SK-N-SH treated with all-trans-retinoic acid at 6 μM for 48 hours (cell line): ENCODE data around the gene PLXDC2.
"Not testable (repeated sequence)": the region's sequence is repeated elsewhere in the genome, so short reads cannot be mapped to it uniquely, and the experiment has no call there.

Experiments
- ATAC-seq: fragments of 200-7000 bp; cut with Tn5 transposase; 3 replicates; pipeline ENCODE4 v1.9.1; 2020; ENCODE audit warnings: mild to moderate bottlenecking, moderate library complexity
- ARNTL ChIP-seq: fragments of 450-650 bp; formaldehyde crosslinking; IDR thresholded peaks from 2 replicates; pipeline ENCODE4 v1.5.0; 2020; ENCODE audit warnings: low read depth, mild to moderate bottlenecking, moderate library complexity, borderline replicate concordance
- BACH2 ChIP-seq: fragments of 250-450 bp; sonication (Bioruptor Pico); IDR thresholded peaks from 2 replicates; pipeline ENCODE4 v1.9.0; 2021; ENCODE audit warnings: mild to moderate bottlenecking, borderline replicate concordance
- CSDC2 ChIP-seq: fragments of 250-450 bp; sonication (Bioruptor Pico); IDR thresholded peaks from 2 replicates; pipeline ENCODE4 v1.5.0; 2020; ENCODE audit warnings: mild to moderate bottlenecking, moderate library complexity
- CSRNP3 ChIP-seq: fragments of 250-450 bp; sonication (Bioruptor Pico); IDR thresholded peaks from 2 replicates; pipeline ENCODE4 v1.5.1; 2021; ENCODE audit warnings: mild to moderate bottlenecking, moderate library complexity
- ESRRG ChIP-seq: fragments of 250-450 bp; sonication (Bioruptor Pico); IDR thresholded peaks from 2 replicates; pipeline ENCODE4 v1.6.1; 2021; ENCODE audit warnings: mild to moderate bottlenecking
- GLIS3 ChIP-seq: fragments of 250-450 bp; sonication (Bioruptor Pico); IDR thresholded peaks from 2 replicates; pipeline ENCODE4 v1.5.0; 2020; ENCODE audit warnings: mild to moderate bottlenecking, moderate library complexity
- ISL1 ChIP-seq: fragments of 250-450 bp; sonication (Bioruptor Pico); IDR thresholded peaks from 2 replicates; pipeline ENCODE4 v2.1.2; 2022; ENCODE audit warnings: mild to moderate bottlenecking, moderate library complexity
- PATZ1 ChIP-seq: fragments of 250-450 bp; sonication (Bioruptor Pico); IDR thresholded peaks from 2 replicates; pipeline ENCODE4 v1.8.0; 2020; ENCODE audit warnings: mild to moderate bottlenecking, moderate library complexity, borderline replicate concordance
- PPARA ChIP-seq: fragments of 250-450 bp; sonication (Bioruptor Pico); IDR thresholded peaks from 2 replicates; pipeline ENCODE4 v1.5.0; 2020; ENCODE audit warnings: mild to moderate bottlenecking, borderline replicate concordance
- SNAI2 ChIP-seq: fragments of 250-450 bp; sonication (Bioruptor Pico); IDR thresholded peaks from 2 replicates; pipeline ENCODE4 v1.5.0; 2020; ENCODE audit warnings: mild to moderate bottlenecking, moderate library complexity
- ZC3H10 ChIP-seq: fragments of 250-450 bp; sonication (Bioruptor Pico); IDR thresholded peaks from 2 replicates; pipeline ENCODE4 v1.5.1; 2021; ENCODE audit warnings: mild to moderate bottlenecking, moderate library complexity
- ZFP3 ChIP-seq: fragments of 250-450 bp; sonication (Bioruptor Pico); IDR thresholded peaks from 2 replicates; pipeline ENCODE4 v1.5.0; 2020; ENCODE audit warnings: mild to moderate bottlenecking, moderate library complexity
- ZFP30 ChIP-seq: fragments of 450-650 bp; formaldehyde crosslinking; IDR thresholded peaks from 2 replicates; pipeline ENCODE4 v1.5.0; 2022; ENCODE audit warnings: mild to moderate bottlenecking, moderate library complexity
- ZNF565 ChIP-seq: fragments of 450-650 bp; formaldehyde crosslinking; conservative IDR thresholded peaks from 2 replicates; pipeline ENCODE4 v1.5.0; 2020; ENCODE audit warnings: low read depth, mild to moderate bottlenecking, moderate library complexity
- ZNF70 ChIP-seq: fragments of 450-650 bp; formaldehyde crosslinking; IDR thresholded peaks from 2 replicates; pipeline ENCODE4 v1.5.0; 2020; ENCODE audit warnings: mild to moderate bottlenecking, moderate library complexity
- ZNF8 ChIP-seq: fragments of 450-650 bp; formaldehyde crosslinking; IDR thresholded peaks from 2 replicates; pipeline ENCODE4 v1.5.0; 2020; ENCODE audit warnings: mild to moderate bottlenecking, moderate library complexity
- TF ChIP-seq, protein P1 (sequence below): fragments of 250-450 bp; sonication (Bioruptor Pico); IDR thresholded peaks from 2 replicates; pipeline ENCODE4 v1.8.0; 2021; ENCODE audit warnings: low read depth, mild to moderate bottlenecking, moderate library complexity, borderline replicate concordance
- TF ChIP-seq, protein P2 (sequence below): fragments of 250-450 bp; sonication (Bioruptor Pico); IDR thresholded peaks from 2 replicates; pipeline ENCODE4 v1.5.0; 2020; ENCODE audit warnings: mild to moderate bottlenecking, moderate library complexity

PLXDC2 gene

GRCh38 chr10:20041931-20042330, 225.7 kb downstream of the PLXDC2 start:
- ATAC-seq, result no peak
- TF ChIP-seq ZC3H10 (CRISPR knock-in tag) (no peak), BACH2 (CRISPR knock-in tag) (no peak), ZFP30 (CRISPR knock-in tag) (no peak), ZNF8 (CRISPR knock-in tag) (no peak), PPARA (CRISPR knock-in tag) (no peak), ZNF70 (CRISPR knock-in tag) (no peak), ESRRG (CRISPR knock-in tag) (no peak), PATZ1 (CRISPR knock-in tag) (no peak), ZFP3 (CRISPR knock-in tag) (no peak), GLIS3 (CRISPR knock-in tag) (no peak), CSRNP3 (CRISPR knock-in tag) (no peak), ZNF565 (CRISPR knock-in tag) (no peak)
- TF ChIP-seq, protein P1, sequence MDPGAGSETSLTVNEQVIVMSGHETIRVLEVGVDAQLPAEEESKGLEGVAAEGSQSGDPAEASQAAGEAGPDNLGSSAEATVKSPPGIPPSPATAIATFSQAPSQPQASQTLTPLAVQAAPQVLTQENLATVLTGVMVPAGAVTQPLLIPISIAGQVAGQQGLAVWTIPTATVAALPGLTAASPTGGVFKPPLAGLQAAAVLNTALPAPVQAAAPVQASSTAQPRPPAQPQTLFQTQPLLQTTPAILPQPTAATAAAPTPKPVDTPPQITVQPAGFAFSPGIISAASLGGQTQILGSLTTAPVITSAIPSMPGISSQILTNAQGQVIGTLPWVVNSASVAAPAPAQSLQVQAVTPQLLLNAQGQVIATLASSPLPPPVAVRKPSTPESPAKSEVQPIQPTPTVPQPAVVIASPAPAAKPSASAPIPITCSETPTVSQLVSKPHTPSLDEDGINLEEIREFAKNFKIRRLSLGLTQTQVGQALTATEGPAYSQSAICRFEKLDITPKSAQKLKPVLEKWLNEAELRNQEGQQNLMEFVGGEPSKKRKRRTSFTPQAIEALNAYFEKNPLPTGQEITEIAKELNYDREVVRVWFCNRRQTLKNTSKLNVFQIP (CRISPR knock-in tag), result no peak
- TF ChIP-seq, protein P2, sequence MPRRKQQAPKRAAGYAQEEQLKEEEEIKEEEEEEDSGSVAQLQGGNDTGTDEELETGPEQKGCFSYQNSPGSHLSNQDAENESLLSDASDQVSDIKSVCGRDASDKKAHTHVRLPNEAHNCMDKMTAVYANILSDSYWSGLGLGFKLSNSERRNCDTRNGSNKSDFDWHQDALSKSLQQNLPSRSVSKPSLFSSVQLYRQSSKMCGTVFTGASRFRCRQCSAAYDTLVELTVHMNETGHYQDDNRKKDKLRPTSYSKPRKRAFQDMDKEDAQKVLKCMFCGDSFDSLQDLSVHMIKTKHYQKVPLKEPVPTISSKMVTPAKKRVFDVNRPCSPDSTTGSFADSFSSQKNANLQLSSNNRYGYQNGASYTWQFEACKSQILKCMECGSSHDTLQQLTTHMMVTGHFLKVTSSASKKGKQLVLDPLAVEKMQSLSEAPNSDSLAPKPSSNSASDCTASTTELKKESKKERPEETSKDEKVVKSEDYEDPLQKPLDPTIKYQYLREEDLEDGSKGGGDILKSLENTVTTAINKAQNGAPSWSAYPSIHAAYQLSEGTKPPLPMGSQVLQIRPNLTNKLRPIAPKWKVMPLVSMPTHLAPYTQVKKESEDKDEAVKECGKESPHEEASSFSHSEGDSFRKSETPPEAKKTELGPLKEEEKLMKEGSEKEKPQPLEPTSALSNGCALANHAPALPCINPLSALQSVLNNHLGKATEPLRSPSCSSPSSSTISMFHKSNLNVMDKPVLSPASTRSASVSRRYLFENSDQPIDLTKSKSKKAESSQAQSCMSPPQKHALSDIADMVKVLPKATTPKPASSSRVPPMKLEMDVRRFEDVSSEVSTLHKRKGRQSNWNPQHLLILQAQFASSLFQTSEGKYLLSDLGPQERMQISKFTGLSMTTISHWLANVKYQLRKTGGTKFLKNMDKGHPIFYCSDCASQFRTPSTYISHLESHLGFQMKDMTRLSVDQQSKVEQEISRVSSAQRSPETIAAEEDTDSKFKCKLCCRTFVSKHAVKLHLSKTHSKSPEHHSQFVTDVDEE (CRISPR knock-in tag), result no peak

DNA sequence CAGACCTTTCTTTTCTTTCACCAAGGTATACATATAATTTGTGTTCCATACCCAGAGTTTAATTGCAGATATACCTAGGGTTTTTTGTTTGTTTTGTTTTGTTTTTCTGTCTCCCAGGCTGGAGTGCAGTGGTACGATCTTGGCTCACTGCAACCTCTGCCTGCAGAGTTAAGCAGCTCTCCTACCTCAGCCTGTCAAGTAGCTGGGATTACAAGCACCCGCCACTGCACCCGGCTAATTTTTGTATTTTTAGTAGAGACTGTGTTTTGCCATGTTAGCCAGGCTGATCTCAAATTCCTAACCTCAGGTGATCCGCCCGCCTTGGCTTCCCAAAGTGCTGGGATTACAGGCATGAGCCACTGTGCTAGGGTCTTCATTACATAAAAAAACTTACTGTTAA, 228.9 kb downstream of the PLXDC2 start:
- ATAC-seq, result not testable (repeated sequence)

DNA sequence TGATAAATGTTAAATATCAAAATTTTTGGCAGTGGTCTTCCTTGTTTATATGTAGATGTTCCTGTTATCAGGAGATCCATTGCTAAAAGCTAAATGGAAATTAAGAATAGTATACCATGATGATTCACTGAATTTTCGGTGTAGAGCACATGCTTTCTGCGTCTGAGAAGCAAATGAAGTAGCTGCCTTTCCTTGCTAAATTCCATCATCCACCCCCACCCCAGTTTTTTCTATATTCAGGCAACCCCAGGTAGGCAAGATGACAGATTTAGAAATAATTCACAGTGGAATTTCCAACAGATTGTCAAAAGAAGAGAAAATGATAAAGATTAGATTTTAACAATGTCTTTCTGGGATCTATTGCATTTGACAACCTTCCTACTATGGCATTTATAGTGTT, 231.9 kb downstream of the PLXDC2 start:
- no peak for ATAC-seq
- TF ChIP-seq CSDC2 (CRISPR knock-in tag) (no peak), ISL1 (CRISPR knock-in tag) (no peak), SNAI2 (CRISPR knock-in tag) (no peak), ZNF565 (CRISPR knock-in tag) (no peak), ZNF70 (CRISPR knock-in tag) (no peak), PPARA (CRISPR knock-in tag) (no peak), ARNTL (CRISPR knock-in tag) (no peak), BACH2 (CRISPR knock-in tag) (no peak), CSRNP3 (CRISPR knock-in tag) (no peak)
- TF ChIP-seq, protein P1 (CRISPR knock-in tag), result no peak
